ENCODE data around the gene PKD1L1.

The PKD1L1 gene

DNA sequence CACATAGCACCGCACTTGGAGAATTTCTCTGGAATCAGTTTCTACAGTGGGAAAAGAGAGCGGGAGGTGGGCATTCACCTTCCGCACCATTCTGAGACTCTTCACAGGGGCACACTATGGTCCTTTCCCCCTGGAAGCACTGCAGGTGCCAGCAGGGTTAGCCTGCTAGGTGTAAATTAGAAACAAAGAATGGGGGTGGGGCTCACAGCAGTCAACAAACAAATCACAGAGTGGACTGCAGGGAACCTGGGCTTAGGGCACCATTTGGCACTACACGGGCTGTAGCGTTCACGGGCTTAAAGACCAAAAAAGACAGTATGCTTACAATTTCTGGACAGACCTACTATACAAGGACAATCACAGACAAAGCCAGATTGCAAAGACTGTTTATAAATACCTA lies 8.0 kb upstream of the PKD1L1 start:
- no peaks in the 10 kb centered on the region for H3K27me3 ChIP-seq (ENCODE audit: insufficient read depth, low read length)
- peaks cover 9% of the 10 kb centered on the region; the same call in 1 of the 2 replicates for H3K36me3 ChIP-seq (ENCODE audit: insufficient read depth, low read length)
- no peak overlapping the region for H3K27ac ChIP-seq (ENCODE audit: low read depth, low read length)
- no peak overlapping the region for H3K4me3 ChIP-seq (ENCODE audit: low read depth, low read length)
- no peaks in the 10 kb centered on the region for H3K4me1 ChIP-seq (ENCODE audit: control insufficient read depth, insufficient read depth, low read length, unreplicated experiment)
- no peak overlapping the region for H2AFZ ChIP-seq (ENCODE audit: low read length, unreplicated experiment)
- H3K79me2 ChIP-seq (ENCODE audit: control insufficient read depth, insufficient read depth, low read length, unreplicated experiment), result no peaks in the 10 kb centered on the region

DNA sequence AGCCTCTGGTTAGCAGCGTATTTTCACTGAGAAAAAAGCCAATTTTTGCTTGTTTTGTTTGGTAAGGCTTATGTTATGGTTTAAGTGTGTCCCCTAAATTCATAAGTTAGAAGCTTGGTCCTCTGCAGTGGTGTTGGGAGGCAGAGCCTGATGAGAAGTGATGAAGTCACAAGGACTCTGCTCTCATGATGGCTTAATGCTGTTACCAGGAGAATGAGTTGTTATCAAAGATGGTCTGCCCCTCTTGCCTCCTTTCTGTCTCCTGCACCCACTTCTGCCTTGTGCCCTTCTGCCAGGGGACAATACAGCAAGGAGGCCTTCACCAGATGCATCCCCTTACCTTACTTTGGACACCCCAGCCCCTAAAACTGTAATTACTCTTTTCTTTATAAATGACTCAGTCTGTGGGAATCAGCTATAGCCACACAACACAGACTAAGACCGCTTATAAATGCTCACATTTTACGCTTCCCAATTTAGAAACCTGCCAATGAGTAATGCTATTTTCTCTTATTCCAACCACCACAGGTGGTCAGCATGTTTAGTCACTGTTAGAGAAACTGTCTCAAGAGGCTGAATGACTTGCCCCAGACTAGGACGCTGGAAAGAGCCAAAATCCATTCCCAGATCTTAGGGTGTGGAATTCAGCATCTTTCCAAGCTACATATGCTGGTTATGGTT lies 6.1 kb upstream of the PKD1L1 start:
- Histone ChIP-seq H3K4me3 (ENCODE audit: low read depth, low read length) (no peak overlapping the region), H3K36me3 (ENCODE audit: insufficient read depth, low read length) (peaks cover 3% of the 10 kb centered on the region; the same call in 1 of the 2 replicates), H3K27ac (ENCODE audit: low read depth, low read length) (no peak overlapping the region), H3K27me3 (ENCODE audit: insufficient read depth, low read length) (no peaks in the 10 kb centered on the region), H2AFZ (ENCODE audit: low read length, unreplicated experiment) (no peak overlapping the region), H3K4me1 (ENCODE audit: control insufficient read depth, insufficient read depth, low read length, unreplicated experiment) (no peaks in the 10 kb centered on the region), H3K79me2 (ENCODE audit: control insufficient read depth, insufficient read depth, low read length, unreplicated experiment) (no peaks in the 10 kb centered on the region)

DNA sequence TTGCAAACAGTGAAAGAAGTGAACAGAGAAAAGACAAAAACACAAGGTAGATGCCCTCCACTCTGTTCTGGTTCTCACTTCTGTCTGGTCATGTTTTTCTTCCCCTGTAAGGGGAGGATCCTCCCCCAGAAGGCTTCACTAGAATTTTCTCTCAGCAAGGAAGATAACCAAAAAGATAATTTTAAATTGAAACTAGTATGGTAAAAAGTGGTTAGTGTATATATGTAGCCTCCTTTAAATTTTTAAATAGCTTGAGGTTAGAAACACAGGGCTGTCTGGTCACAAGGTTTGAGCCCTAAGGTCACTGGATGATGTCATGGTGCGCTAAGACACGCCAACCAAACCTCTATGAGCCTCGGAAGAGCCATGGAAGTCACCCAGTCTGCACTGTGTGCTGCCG lies 5.6 kb upstream of the PKD1L1 start:
- Histone ChIP-seq H3K79me2 (ENCODE audit: control insufficient read depth, insufficient read depth, low read length, unreplicated experiment) (no peaks in the 10 kb centered on the region), H3K4me3 (ENCODE audit: low read depth, low read length) (no peak overlapping the region), H3K4me1 (ENCODE audit: control insufficient read depth, insufficient read depth, low read length, unreplicated experiment) (no peaks in the 10 kb centered on the region), H3K27me3 (ENCODE audit: insufficient read depth, low read length) (no peaks in the 10 kb centered on the region), H3K36me3 (ENCODE audit: insufficient read depth, low read length) (peaks cover 3% of the 10 kb centered on the region; the same call in 1 of the 2 replicates), H3K27ac (ENCODE audit: low read depth, low read length) (no peak overlapping the region), H2AFZ (ENCODE audit: low read length, unreplicated experiment) (no peak overlapping the region)

DNA sequence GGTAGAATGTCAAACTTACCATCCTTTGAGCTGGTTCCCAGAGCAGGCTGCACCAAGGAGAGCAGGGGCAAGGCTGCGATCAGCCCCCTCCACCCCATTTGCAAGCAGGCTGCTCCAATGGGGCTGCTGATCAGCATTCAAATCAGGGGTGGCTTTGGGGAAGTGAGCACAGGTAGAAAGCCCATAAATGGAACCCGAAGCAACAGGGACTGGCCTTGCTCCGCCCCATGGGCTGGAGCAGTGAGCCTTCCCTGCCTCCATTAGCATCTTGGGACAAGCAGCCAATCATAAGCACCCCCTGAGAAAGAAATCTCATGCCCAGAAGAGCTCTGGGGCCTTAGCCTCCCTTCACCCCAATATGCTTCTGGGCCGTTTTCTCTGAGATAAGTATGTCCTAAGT lies 4.0 kb upstream of the PKD1L1 start:
- no peak overlapping the region for H3K27ac ChIP-seq (ENCODE audit: low read depth, low read length)
- no peak overlapping the region for H3K4me3 ChIP-seq (ENCODE audit: low read depth, low read length)
- H3K4me1 ChIP-seq (ENCODE audit: control insufficient read depth, insufficient read depth, low read length, unreplicated experiment), result no peaks in the 10 kb centered on the region

DNA sequence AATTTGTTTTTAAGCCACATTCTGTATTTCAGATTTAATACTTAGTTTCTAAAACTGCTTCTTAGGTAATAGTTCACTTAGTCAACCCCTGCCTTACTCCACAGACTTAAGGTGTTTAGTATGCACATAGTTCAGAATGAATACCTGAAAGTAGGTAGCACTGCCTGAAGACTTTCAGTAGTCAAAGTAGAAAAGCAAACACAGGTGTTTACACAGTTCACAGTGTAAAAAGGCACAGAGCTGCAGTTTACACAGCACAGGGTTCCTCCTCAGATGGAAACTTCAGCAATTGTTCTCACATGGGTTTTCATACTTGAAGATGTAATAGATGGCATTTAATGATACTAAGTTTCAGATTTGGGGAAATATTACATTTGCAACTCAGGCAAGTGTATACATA lies 3.1 kb upstream of the PKD1L1 start:
- H3K27ac ChIP-seq (ENCODE audit: low read depth, low read length), result no peak overlapping the region

More for the DNA sequence above, 4.0 kb upstream of the PKD1L1 start:
- H2AFZ ChIP-seq (ENCODE audit: low read length, unreplicated experiment), result no peak overlapping the region
- no peaks in the 10 kb centered on the region for H3K27me3 ChIP-seq (ENCODE audit: insufficient read depth, low read length)
- peaks cover 3% of the 10 kb centered on the region; the same call in 1 of the 2 replicates for H3K36me3 ChIP-seq (ENCODE audit: insufficient read depth, low read length)
- no peaks in the 10 kb centered on the region for H3K79me2 ChIP-seq (ENCODE audit: control insufficient read depth, insufficient read depth, low read length, unreplicated experiment)

DNA sequence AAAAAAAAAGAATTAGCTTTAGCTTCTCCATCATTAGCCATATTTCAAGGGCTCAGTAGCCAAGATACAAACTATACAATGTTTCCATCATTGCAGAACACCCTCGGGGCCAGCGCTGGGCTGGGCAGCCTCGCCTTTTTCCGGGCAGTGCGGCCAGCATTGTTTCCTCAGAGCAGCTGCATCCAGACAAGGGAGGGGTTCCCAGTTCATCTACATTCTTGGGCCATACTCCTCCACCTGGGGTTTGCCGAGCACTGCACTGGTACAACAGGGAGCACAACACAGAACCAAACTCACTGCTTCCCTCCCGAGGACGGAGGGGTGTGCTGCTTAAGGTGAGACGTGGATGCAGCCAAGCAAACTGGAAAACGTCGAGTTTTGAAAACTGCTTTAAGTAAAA lies 2.4 kb upstream of the PKD1L1 start:
- Histone ChIP-seq H3K27me3 (ENCODE audit: insufficient read depth, low read length) (no peaks in the 10 kb centered on the region), H3K27ac (ENCODE audit: low read depth, low read length) (no peak overlapping the region), H3K4me1 (ENCODE audit: control insufficient read depth, insufficient read depth, low read length, unreplicated experiment) (no peaks in the 10 kb centered on the region), H3K36me3 (ENCODE audit: insufficient read depth, low read length) (peaks cover 3% of the 10 kb centered on the region; the same call in 1 of the 2 replicates), H2AFZ (ENCODE audit: low read length, unreplicated experiment) (no peak overlapping the region), H3K79me2 (ENCODE audit: control insufficient read depth, insufficient read depth, low read length, unreplicated experiment) (no peaks in the 10 kb centered on the region), H3K4me3 (ENCODE audit: low read depth, low read length) (no peak overlapping the region)

More for the DNA sequence above, 3.1 kb upstream of the PKD1L1 start:
- H2AFZ ChIP-seq (ENCODE audit: low read length, unreplicated experiment), result no peak overlapping the region
- no peaks in the 10 kb centered on the region for H3K4me1 ChIP-seq (ENCODE audit: control insufficient read depth, insufficient read depth, low read length, unreplicated experiment)
- no peaks in the 10 kb centered on the region for H3K79me2 ChIP-seq (ENCODE audit: control insufficient read depth, insufficient read depth, low read length, unreplicated experiment)
- H3K27me3 ChIP-seq (ENCODE audit: insufficient read depth, low read length), result no peaks in the 10 kb centered on the region
- peaks cover 3% of the 10 kb centered on the region; the same call in 1 of the 2 replicates for H3K36me3 ChIP-seq (ENCODE audit: insufficient read depth, low read length)
- no peak overlapping the region for H3K4me3 ChIP-seq (ENCODE audit: low read depth, low read length)

DNA sequence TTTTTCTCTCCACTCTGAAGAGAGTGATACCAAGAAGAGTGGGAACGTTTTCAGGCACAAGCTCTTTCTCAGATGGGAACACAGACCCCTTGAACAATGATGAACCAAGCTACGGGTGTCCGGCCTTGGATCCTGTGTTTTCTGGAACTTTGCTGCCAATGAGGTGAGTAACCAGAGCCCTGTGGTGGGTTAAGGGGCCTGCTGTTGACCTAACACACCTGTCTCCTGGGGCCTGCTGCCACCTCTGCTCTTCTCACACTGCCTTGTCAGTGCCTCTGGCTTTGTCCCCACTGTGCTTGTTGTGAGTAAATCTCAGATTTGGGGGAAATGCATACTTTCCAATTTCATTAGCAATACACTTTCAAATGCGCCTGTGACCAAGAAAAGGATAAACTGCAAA lies 1.4 kb upstream of the PKD1L1 start:
- H3K27me3 ChIP-seq (ENCODE audit: insufficient read depth, low read length), result no peaks in the 10 kb centered on the region
- no peak overlapping the region for H2AFZ ChIP-seq (ENCODE audit: low read length, unreplicated experiment)
- no peak overlapping the region for H3K27ac ChIP-seq (ENCODE audit: low read depth, low read length)
- no peaks in the 10 kb centered on the region for H3K36me3 ChIP-seq (ENCODE audit: insufficient read depth, low read length)
- no peaks in the 10 kb centered on the region for H3K79me2 ChIP-seq (ENCODE audit: control insufficient read depth, insufficient read depth, low read length, unreplicated experiment)
- H3K4me1 ChIP-seq (ENCODE audit: control insufficient read depth, insufficient read depth, low read length, unreplicated experiment), result no peaks in the 10 kb centered on the region
- no peak overlapping the region for H3K4me3 ChIP-seq (ENCODE audit: low read depth, low read length)

DNA sequence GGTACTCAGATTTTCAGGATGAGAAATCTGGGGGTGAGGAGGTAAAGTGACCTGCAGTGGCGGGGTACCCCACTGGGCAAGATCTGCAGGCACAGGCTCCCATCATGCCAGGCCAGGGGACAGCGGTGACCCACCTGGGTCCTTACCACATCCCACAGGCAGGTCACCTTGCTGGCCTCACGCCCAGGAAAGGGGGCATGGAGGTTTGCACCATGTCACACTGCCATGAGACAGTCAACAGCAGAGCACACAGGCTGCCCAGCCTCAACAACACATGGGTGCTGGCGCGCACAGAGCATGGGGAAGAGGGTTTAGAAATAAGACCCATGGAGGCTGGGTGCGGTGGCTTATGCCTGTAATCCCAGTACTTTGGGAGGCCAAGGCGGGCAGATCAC lies 914 bp downstream of the PKD1L1 start:
- peaks cover 8% of the 10 kb centered on the region for H3K4me1 ChIP-seq (ENCODE audit: control insufficient read depth, insufficient read depth, low read length, unreplicated experiment)
- no peak overlapping the region for H3K27ac ChIP-seq (ENCODE audit: low read depth, low read length)
- no peak overlapping the region for H2AFZ ChIP-seq (ENCODE audit: low read length, unreplicated experiment)
- H3K36me3 ChIP-seq (ENCODE audit: insufficient read depth, low read length), result no peaks in the 10 kb centered on the region
- no peak overlapping the region for H3K4me3 ChIP-seq (ENCODE audit: low read depth, low read length)
- no peaks in the 10 kb centered on the region for H3K27me3 ChIP-seq (ENCODE audit: insufficient read depth, low read length)
- no peaks in the 10 kb centered on the region for H3K79me2 ChIP-seq (ENCODE audit: control insufficient read depth, insufficient read depth, low read length, unreplicated experiment)

DNA sequence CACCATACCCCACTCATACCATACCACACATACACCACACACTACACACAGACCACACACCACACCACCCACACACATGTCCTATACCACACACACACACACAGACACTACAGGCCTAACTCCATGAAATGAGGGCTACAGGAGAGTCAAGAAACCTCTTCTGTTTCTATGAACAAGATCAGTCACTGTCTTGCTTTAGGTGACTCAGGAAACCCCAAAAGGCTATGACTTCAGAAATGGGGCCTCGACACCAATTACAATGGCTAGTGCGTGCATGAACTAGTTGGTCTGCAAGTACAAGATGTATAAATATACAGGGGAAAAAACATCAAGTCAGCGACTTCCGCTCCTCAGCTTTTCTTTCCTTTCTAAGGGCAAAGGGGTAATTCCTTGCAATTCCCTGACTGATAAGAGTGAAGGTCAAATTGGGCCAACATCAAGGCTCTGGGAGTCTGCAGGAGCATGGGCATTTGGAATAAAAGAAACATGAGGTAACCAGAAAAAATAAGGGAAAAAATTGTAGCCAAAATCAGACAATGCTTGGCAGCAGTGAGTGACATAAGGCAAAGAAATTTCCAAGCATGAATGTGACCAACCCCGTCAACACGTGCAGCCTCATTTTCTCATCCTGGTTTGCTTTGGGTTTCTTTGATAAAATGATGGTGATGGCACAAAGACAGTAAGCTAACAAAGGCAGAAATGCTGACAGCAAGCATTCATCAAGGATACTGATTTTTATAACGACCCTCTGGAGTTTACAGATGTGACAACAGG lies 1.5 kb downstream of the PKD1L1 start:
- Histone ChIP-seq H2AFZ (ENCODE audit: low read length, unreplicated experiment) (no peak overlapping the region), H3K4me3 (ENCODE audit: low read depth, low read length) (no peak overlapping the region), H3K79me2 (ENCODE audit: control insufficient read depth, insufficient read depth, low read length, unreplicated experiment) (no peaks in the 10 kb centered on the region), H3K36me3 (ENCODE audit: insufficient read depth, low read length) (no peaks in the 10 kb centered on the region), H3K27me3 (ENCODE audit: insufficient read depth, low read length) (no peaks in the 10 kb centered on the region), H3K27ac (ENCODE audit: low read depth, low read length) (no peak overlapping the region), H3K4me1 (ENCODE audit: control insufficient read depth, insufficient read depth, low read length, unreplicated experiment) (peaks cover 12% of the 10 kb centered on the region)

DNA sequence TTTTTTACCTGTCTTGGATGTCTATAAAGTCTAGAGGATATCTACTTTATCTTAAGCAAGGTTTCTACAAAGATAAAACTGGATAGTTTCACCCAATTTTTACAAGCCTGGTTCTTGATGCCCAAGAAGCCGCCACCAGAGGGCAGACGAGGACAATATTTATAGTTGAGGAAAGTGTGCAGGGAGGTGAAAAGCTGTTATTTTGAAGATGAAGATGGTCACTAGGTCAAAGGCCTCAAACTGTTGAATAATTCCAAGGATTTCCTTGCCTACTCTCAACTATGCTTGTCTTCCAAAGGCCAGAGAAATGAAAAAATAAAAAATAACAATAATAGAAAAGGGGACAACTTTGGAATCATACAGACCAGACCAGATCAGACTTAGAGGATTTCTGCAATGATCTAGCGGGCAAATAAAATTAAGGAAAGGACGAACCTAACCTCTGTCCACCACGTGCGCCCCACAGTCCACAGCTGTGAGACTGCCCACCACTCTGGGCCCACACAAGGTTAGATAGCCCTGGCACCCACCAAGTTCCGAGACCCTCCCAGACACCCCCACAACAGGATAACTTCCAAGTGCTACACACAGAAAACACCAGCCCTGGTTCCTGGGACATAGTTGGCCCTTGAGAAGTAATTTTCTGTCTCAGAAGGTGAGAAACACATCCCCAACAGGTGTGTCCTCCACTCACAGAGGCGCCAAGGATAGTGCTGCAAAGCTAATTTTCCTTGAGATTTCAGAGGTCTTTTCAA lies 2.8 kb downstream of the PKD1L1 start:
- Histone ChIP-seq H3K4me3 (ENCODE audit: low read depth, low read length) (no peak overlapping the region), H3K79me2 (ENCODE audit: control insufficient read depth, insufficient read depth, low read length, unreplicated experiment) (no peaks in the 10 kb centered on the region), H3K36me3 (ENCODE audit: insufficient read depth, low read length) (no peaks in the 10 kb centered on the region), H3K27ac (ENCODE audit: low read depth, low read length) (no peak overlapping the region), H2AFZ (ENCODE audit: low read length, unreplicated experiment) (no peak overlapping the region), H3K4me1 (ENCODE audit: control insufficient read depth, insufficient read depth, low read length, unreplicated experiment) (peaks cover 24% of the 10 kb centered on the region), H3K27me3 (ENCODE audit: insufficient read depth, low read length) (no peaks in the 10 kb centered on the region)

All from ACC112 (cell line).